Tibial artery (tissue), 4 donors: ENCODE measurements around the gene NEK7.

Experiments
- DNase-seq, 2 donors: peaks; one replicate each; pipeline ENCODE4 v3.0.0-alpha.2; 2019
- H3K27ac ChIP-seq, 2 donors: fragments of 200-600 bp; sonication (generic) in 1 of 2; 1 replicate in 1 of 2; 2 replicates in 1 of 2; pipeline ENCODE4 v1.5.1; 2018 to 2019; ENCODE audit warnings: mild to moderate bottlenecking in 1 of 2
- H3K27me3 ChIP-seq, 2 donors: fragments of 200-600 bp; sonication (generic) in 1 of 2; one replicate each; pipeline versions ENCODE4 v1.5.1 to v1.6.0; 2016 to 2019
- H3K36me3 ChIP-seq, 3 donors: fragments of 200-600 bp; sonication (generic) in 2 of 3; one replicate each; pipeline ENCODE4 v1.5.1; 2016 to 2019; ENCODE audit warnings: mild to moderate bottlenecking in 2 of 3
- H3K4me1 ChIP-seq, 4 donors: fragments of 200-600 bp; sonication (generic) in 2 of 4; 1 replicate in 3 of 4; 2 replicates in 1 of 4; pipeline ENCODE4 v1.5.1; 2016 to 2019
- H3K4me3 ChIP-seq, 2 donors: fragments of 200-600 bp; sonication (generic) in 1 of 2; 1 replicate in 1 of 2; 2 replicates in 1 of 2; pipeline ENCODE4 v1.5.1; 2018 to 2019; ENCODE audit warnings: mild to moderate bottlenecking in 2 of 2
- H3K9me3 ChIP-seq, 3 donors: fragments of 200-600 bp; sonication (generic) in 1 of 3; one replicate each; pipeline ENCODE4 v1.5.1; 2016 to 2019
- intact Hi-C: fragments of 100-400 bp; cut with DNase I; formaldehyde crosslinking; loops from one replicate; pipeline ENCODE4 v1.15.0; 2023; ENCODE audit warnings: low total_unique reads
- TF ChIP-seq, protein P1 (sequence below), 2 experiments: fragments of 200-600 bp in 1 of 2; fragments of 450-650 bp in 1 of 2; IDR thresholded peaks; one replicate each; pipeline ENCODE4 v1.5.1; 2017 to 2019; ENCODE audit warnings: antibody characterized with exemption in 2 of 2, mild to moderate bottlenecking in 1 of 2, moderate library complexity in 1 of 2

The NEK7 gene

DNA sequence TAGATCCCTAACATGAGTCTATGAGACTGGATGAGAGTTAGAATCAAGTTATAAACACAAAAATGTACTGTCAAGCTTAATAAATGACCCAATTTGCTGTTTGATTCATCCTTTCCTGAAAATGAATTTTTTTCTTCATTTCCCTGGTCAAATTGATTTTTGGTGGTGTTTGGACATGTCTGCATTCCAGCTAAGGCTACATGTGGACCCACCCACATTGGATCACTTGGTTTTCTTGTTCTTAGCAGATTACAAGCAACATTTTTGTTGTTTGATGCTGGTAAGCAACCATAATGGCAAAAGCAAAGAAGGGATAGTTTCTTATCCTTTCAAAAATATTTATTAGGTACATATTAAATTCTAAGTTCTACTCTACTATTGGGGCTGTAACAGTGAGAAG, 181.1 kb downstream of the NEK7 start:
- no peaks in the 10 kb centered on the region for H3K4me1 ChIP-seq
- no peak overlapping the region for H3K4me3 ChIP-seq
- DNase-seq, result no peak
- TF ChIP-seq, protein P1, sequence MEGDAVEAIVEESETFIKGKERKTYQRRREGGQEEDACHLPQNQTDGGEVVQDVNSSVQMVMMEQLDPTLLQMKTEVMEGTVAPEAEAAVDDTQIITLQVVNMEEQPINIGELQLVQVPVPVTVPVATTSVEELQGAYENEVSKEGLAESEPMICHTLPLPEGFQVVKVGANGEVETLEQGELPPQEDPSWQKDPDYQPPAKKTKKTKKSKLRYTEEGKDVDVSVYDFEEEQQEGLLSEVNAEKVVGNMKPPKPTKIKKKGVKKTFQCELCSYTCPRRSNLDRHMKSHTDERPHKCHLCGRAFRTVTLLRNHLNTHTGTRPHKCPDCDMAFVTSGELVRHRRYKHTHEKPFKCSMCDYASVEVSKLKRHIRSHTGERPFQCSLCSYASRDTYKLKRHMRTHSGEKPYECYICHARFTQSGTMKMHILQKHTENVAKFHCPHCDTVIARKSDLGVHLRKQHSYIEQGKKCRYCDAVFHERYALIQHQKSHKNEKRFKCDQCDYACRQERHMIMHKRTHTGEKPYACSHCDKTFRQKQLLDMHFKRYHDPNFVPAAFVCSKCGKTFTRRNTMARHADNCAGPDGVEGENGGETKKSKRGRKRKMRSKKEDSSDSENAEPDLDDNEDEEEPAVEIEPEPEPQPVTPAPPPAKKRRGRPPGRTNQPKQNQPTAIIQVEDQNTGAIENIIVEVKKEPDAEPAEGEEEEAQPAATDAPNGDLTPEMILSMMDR (IDR thresholded peaks at IDR 0.05), result no peak
- H3K27ac ChIP-seq, result no peak overlapping the region
- H3K9me3 ChIP-seq, result no peaks in the 10 kb centered on the region
- H3K36me3 ChIP-seq, result no peaks in the 10 kb centered on the region
- intact Hi-C loops, result no loop called here
- H3K27me3 ChIP-seq, result no peaks in the 10 kb centered on the region

DNA sequence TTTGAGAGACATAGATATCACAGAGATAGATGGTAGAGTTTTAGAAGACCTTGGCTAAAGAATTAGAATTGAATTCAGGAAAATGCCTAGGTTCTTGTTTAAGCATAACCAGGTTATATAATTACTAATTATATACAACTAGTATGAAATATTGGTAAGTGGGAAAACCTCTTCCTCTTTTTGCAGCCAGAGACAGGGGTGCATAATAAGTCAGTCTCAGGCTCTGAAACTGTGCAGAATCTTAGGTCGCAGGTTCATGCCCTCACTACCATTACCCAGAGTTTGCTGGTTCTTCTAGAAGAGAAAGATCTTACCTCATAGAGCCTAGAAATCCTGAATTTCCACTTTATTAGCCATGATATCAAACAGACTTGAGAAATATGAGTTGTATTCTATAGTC, 183.3 kb downstream of the NEK7 start:
- Histone ChIP-seq H3K36me3 (no peaks in the 10 kb centered on the region), H3K4me3 (no peak overlapping the region), H3K4me1 (no peaks in the 10 kb centered on the region), H3K27ac (no peak overlapping the region), H3K27me3 (no peaks in the 10 kb centered on the region), H3K9me3 (no peaks in the 10 kb centered on the region)
- intact Hi-C loops, result no loop called here
- TF ChIP-seq, protein P1 (IDR thresholded peaks at IDR 0.05), result no peak
- DNase-seq, result no peak

- no peak for DNase-seq
- H3K27me3 ChIP-seq, result no peaks in the 10 kb centered on the region
- no peaks in the 10 kb centered on the region for H3K9me3 ChIP-seq
- H3K4me1 ChIP-seq, result no peaks in the 10 kb centered on the region
- H3K27ac ChIP-seq, result no peak overlapping the region
- intact Hi-C loops, result no loop called here
- H3K36me3 ChIP-seq, result no peaks in the 10 kb centered on the region
- TF ChIP-seq, protein P1 (IDR thresholded peaks at IDR 0.05), result no peak
- H3K4me3 ChIP-seq, result no peak overlapping the region
Measured at GRCh38 chr1:198346178-198346577, 189.4 kb downstream of the NEK7 start.

DNA sequence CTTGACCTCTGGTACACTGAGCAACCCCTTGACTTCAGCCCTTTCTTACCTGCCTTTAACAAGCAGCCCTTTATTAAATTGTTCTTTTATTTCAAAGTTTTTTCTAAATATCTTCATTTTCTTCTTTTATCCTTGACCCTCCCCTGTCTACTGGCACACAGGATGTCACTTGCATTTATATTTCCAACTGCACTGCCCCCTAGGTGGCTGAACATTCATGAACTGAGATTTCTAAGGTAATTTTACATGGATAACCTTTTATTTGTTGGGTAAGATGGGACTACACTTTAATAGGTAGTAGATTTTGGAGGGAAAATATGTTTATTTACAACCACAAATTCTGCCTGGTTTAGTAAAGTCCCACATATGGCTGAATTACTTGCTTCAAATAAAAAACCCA, 193.7 kb downstream of the NEK7 start:
- Histone ChIP-seq H3K4me1 (no peaks in the 10 kb centered on the region), H3K27me3 (no peaks in the 10 kb centered on the region), H3K36me3 (no peaks in the 10 kb centered on the region), H3K9me3 (no peaks in the 10 kb centered on the region), H3K4me3 (no peak overlapping the region), H3K27ac (no peak overlapping the region)
- TF ChIP-seq, protein P1 (IDR thresholded peaks at IDR 0.05), result no peak
- intact Hi-C loops, result loop anchor here (10.0 kb wide), 1 partner anchor 266 kb away; no protein-coding TSS in a partner anchor
- DNase-seq, result no peak

- Histone ChIP-seq H3K4me1 (no peaks in the 10 kb centered on the region), H3K27me3 (no peaks in the 10 kb centered on the region), H3K36me3 (no peaks in the 10 kb centered on the region), H3K4me3 (no peak overlapping the region), H3K9me3 (no peaks in the 10 kb centered on the region), H3K27ac (no peak overlapping the region)
- intact Hi-C loops, result loop anchor here (10.0 kb wide), 1 partner anchor 268 kb away; no protein-coding TSS in a partner anchor
- DNase-seq, result no peak
- TF ChIP-seq, protein P1 (IDR thresholded peaks at IDR 0.05), result no peak
Measured at GRCh38 chr1:198352975-198353695, 196.3 kb downstream of the NEK7 start.
